Measurements from ENCODE around the gene ZNF175.

GRCh38 chr19:51565583-51565982 is 5.5 kb upstream of the ZNF175 start:
- TF ChIP-seq REST (IDR thresholded peaks at IDR 0.05; ENCODE audit: unreplicated experiment): no peak
- TF ChIP-seq CTCF (conservative IDR thresholded peaks at IDR 0.05; ENCODE audit: low read depth in 2 of 2): no peak
- TF ChIP-seq ETS1 (IDR thresholded peaks at IDR 0.05): no peak
- no peak for TF ChIP-seq POLR2AphosphoS5 (IDR thresholded peaks at IDR 0.05; ENCODE audit: low read depth)
- TF ChIP-seq ZNF331 (CRISPR knock-in tag; IDR thresholded peaks at IDR 0.05; ENCODE audit: low read depth): no peak
- no peak for TF ChIP-seq EZH2 (IDR thresholded peaks at IDR 0.05; ENCODE audit: low read depth, unreplicated experiment)
- TF ChIP-seq JUNB (IDR thresholded peaks at IDR 0.05; ENCODE audit: unreplicated experiment): no peak
- no peak for TF ChIP-seq EZH2phosphoT487 (IDR thresholded peaks at IDR 0.05; ENCODE audit: unreplicated experiment)
- TF ChIP-seq ZNF114 (CRISPR knock-in tag; IDR thresholded peaks at IDR 0.05): no peak
- TF ChIP-seq STAT1 (IDR thresholded peaks at IDR 0.05; ENCODE audit: unreplicated experiment): no peak
